DND-41 (cell line): ENCODE measurements around the gene TMEM190.
A peak's percentile ranks its signal among the peaks of the same experiment; 100 is the strongest.

Experiments
- ATAC-seq: fragments of 200-7000 bp; cut with Tn5 transposase; 3 replicates; pipeline ENCODE4 v1.9.1; 2021; ENCODE audit warnings: low read depth; ENCODE audit not compliant: insufficient read depth
- DNase-seq: peaks from one replicate; pipeline ENCODE4 v3.0.0-alpha.2; 2020
- H2AFZ ChIP-seq: 2 replicates; pipeline ENCODE4 v1.6.0; 2012; ENCODE audit warnings: low read depth, low read length
- H3K27ac ChIP-seq: 2 replicates; pipeline ENCODE4 v1.5.1; 2012; ENCODE audit warnings: low read length, inconsistent platforms
- H3K27me3 ChIP-seq: fragments of 200-600 bp; sonication (generic); 2 replicates; pipeline ENCODE4 v1.6.0; 2012; ENCODE audit warnings: low read length, mild to moderate bottlenecking, inconsistent platforms; ENCODE audit not compliant: insufficient read depth, poor library complexity
- H3K36me3 ChIP-seq: 2 replicates; pipeline ENCODE4 v1.5.1; 2012; ENCODE audit warnings: low read length, inconsistent platforms; ENCODE audit not compliant: insufficient read depth
- H3K4me1 ChIP-seq: 2 replicates; pipeline ENCODE4 v1.5.1; 2012; ENCODE audit warnings: mild to moderate bottlenecking, low read length; ENCODE audit not compliant: insufficient read depth
- H3K4me2 ChIP-seq: 2 replicates; pipeline ENCODE4 v1.6.0; 2012; ENCODE audit warnings: mild to moderate bottlenecking, moderate library complexity, low read length, inconsistent platforms; ENCODE audit not compliant: insufficient read depth
- H3K4me3 ChIP-seq, 2 experiments: fragments of 200-600 bp in 1 of 2; shearing (Covaris generic) in 1 of 2; 2 replicates each; pipeline ENCODE4 v1.5.1; 2012 to 2016; ENCODE audit warnings: inconsistent platforms in 2 of 2, low read length in 2 of 2, mild to moderate bottlenecking in 2 of 2, low read depth in 1 of 2, moderate library complexity in 1 of 2
- H3K79me2 ChIP-seq: 2 replicates; pipeline ENCODE4 v1.6.0; 2012; ENCODE audit warnings: low read length, inconsistent platforms; ENCODE audit not compliant: insufficient read depth
- H3K9ac ChIP-seq: 2 replicates; pipeline ENCODE4 v1.6.0; 2012; ENCODE audit warnings: low read depth, mild to moderate bottlenecking, inconsistent platforms, low read length, moderate library complexity
- H3K9me3 ChIP-seq: 2 replicates; pipeline ENCODE4 v1.5.1; 2012; ENCODE audit warnings: low read length, moderate library complexity, mild to moderate bottlenecking, inconsistent platforms; ENCODE audit not compliant: insufficient read depth, severe bottlenecking
- H4K20me1 ChIP-seq: 2 replicates; pipeline ENCODE4 v1.6.0; 2012; ENCODE audit warnings: low read length; ENCODE audit not compliant: insufficient read depth
- EZH2 ChIP-seq: IDR thresholded peaks from 3 replicates; pipeline ENCODE4 v1.6.1; 2012; ENCODE audit warnings: borderline replicate concordance, low read depth, mild to moderate bottlenecking, moderate library complexity, low read length, inconsistent platforms; ENCODE audit not compliant: severe bottlenecking
- TF ChIP-seq, protein P1 (sequence below): IDR thresholded peaks from 2 replicates; pipeline ENCODE4 v1.5.1; 2012; ENCODE audit warnings: borderline replicate concordance, low read length, moderate library complexity, mild to moderate bottlenecking; ENCODE audit not compliant: poor library complexity, severe bottlenecking; ENCODE audit errors: extremely low read depth

The TMEM190 gene

GRCh38 chr19:55340784-55341147, 35.9 kb upstream of the TMEM190 start:
- Histone ChIP-seq H3K9ac (peak overlapping the region; percentile 93), H3K9me3 (no peaks in the 10 kb centered on the region), H3K4me3 (peak overlapping the region; percentile 84 to 92), H2AFZ (peak overlapping the region; percentile 62; the same call in 1 of the 2 replicates), H3K27me3 (no peaks in the 10 kb centered on the region), H3K4me2 (peak overlapping the region; percentile 91), H3K4me1 (peaks cover 34% of the 10 kb centered on the region), H3K27ac (peak overlapping the region; percentile 89), H4K20me1 (peaks cover 38% of the 10 kb centered on the region), H3K79me2 (peaks cover 30% of the 10 kb centered on the region), H3K36me3 (peaks cover 42% of the 10 kb centered on the region)
- no peak for TF ChIP-seq EZH2
- TF ChIP-seq, protein P1, sequence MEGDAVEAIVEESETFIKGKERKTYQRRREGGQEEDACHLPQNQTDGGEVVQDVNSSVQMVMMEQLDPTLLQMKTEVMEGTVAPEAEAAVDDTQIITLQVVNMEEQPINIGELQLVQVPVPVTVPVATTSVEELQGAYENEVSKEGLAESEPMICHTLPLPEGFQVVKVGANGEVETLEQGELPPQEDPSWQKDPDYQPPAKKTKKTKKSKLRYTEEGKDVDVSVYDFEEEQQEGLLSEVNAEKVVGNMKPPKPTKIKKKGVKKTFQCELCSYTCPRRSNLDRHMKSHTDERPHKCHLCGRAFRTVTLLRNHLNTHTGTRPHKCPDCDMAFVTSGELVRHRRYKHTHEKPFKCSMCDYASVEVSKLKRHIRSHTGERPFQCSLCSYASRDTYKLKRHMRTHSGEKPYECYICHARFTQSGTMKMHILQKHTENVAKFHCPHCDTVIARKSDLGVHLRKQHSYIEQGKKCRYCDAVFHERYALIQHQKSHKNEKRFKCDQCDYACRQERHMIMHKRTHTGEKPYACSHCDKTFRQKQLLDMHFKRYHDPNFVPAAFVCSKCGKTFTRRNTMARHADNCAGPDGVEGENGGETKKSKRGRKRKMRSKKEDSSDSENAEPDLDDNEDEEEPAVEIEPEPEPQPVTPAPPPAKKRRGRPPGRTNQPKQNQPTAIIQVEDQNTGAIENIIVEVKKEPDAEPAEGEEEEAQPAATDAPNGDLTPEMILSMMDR: peak; percentile 61
- 0 out of 3 replicates have a peak, but pooled peaks have one; percentile 4 for ATAC-seq
- peak; percentile 63 for DNase-seq

- peak; percentile 22 for ATAC-seq
- Histone ChIP-seq H2AFZ (peak overlapping the region; percentile 62; the same call in 1 of the 2 replicates), H3K79me2 (peaks cover 30% of the 10 kb centered on the region), H3K36me3 (peaks cover 46% of the 10 kb centered on the region), H3K4me1 (peaks cover 34% of the 10 kb centered on the region), H3K4me3 (peak overlapping the region; percentile 84 to 92; a peak in 3 of 4 replicates), H3K4me2 (peak overlapping the region; percentile 91), H4K20me1 (peaks cover 39% of the 10 kb centered on the region), H3K27ac (peak overlapping the region; percentile 89), H3K27me3 (no peaks in the 10 kb centered on the region), H3K9me3 (no peaks in the 10 kb centered on the region), H3K9ac (peak overlapping the region; percentile 93)
- DNase-seq: peak; percentile 84
- TF ChIP-seq, protein P1: no peak
- no peak for TF ChIP-seq EZH2
Measured at GRCh38 chr19:55341171-55341588, 35.4 kb upstream of the TMEM190 start.

- H3K4me2 ChIP-seq: peak overlapping the region; percentile 91
- no peaks in the 10 kb centered on the region for H3K9me3 ChIP-seq
- no peaks in the 10 kb centered on the region for H3K27me3 ChIP-seq
- peaks cover 42% of the 10 kb centered on the region for H4K20me1 ChIP-seq
- peak overlapping the region in 1 of 2 experiments; percentile 92; a peak in 3 of 4 replicates for H3K4me3 ChIP-seq
- TF ChIP-seq EZH2: no peak
- TF ChIP-seq, protein P1: no peak
- H3K36me3 ChIP-seq: peaks cover 52% of the 10 kb centered on the region
- peaks cover 30% of the 10 kb centered on the region for H3K79me2 ChIP-seq
- H3K9ac ChIP-seq: peak overlapping the region; percentile 93
- peak overlapping the region; percentile 76 for H3K27ac ChIP-seq
- no peak for DNase-seq
- no peak overlapping the region; the same call in 1 of the 2 replicates for H2AFZ ChIP-seq
- peaks cover 34% of the 10 kb centered on the region for H3K4me1 ChIP-seq
- no peak for ATAC-seq
Measured at GRCh38 chr19:55341595-55342531, 34.8 kb upstream of the TMEM190 start.
